WTC11 (cell line): ENCODE results near the gene GSK3B. TPM values are rescaled to one million over a fixed set of nuclear protein-coding genes. Genes with fewer than 3 reads are reported as not detected.

Experiments used
- ATAC-seq: fragments of 200-7000 bp; cut with Tn5 transposase; 2 replicates; pipeline ENCODE4 v1.10.0; 2021; ENCODE audit warnings: mild to moderate bottlenecking, moderate library complexity
- CTCF ChIA-PET: fragments of 300-600 bp; sonication (Branson Sonifier 250); formaldehyde crosslinking; loops from one replicate; lab custom pipeline; 2021; ENCODE audit warnings: antibody characterized with exemption; lab: Charles Lee
- POLR2A ChIA-PET: fragments of 350-600 bp; sonication (Branson Sonifier 250); formaldehyde crosslinking; loops from one replicate; lab custom pipeline; 2021; ENCODE audit warnings: antibody characterized with exemption; lab: Charles Lee
- DNase-seq: peaks from one replicate; pipeline ENCODE4 v3.0.0; 2021; ENCODE audit warnings: low spot score
- H3K27ac Mint-ChIP-seq: 2 replicates; pipeline ENCODE4 v1.8.0; 2021; ENCODE audit warnings: mixed read lengths
- H3K27me3 Mint-ChIP-seq: 2 replicates; pipeline ENCODE4 v1.8.0; 2021; ENCODE audit warnings: low read depth, mild to moderate bottlenecking, moderate library complexity, mixed read lengths
- H3K36me3 Mint-ChIP-seq: 2 replicates; pipeline ENCODE4 v1.8.0; 2021; ENCODE audit warnings: mixed read lengths
- H3K4me1 Mint-ChIP-seq: 2 replicates; pipeline ENCODE4 v1.8.0; 2022; ENCODE audit warnings: mixed read lengths
- H3K4me3 Mint-ChIP-seq: 2 replicates; pipeline ENCODE4 v1.8.0; 2021; ENCODE audit warnings: mild to moderate bottlenecking, moderate library complexity, mixed read lengths
- H3K9me3 Mint-ChIP-seq: 2 replicates; pipeline ENCODE4 v1.8.0; 2021; ENCODE audit warnings: mixed read lengths
- ATF1 ChIP-seq: sonication (generic); formaldehyde crosslinking; IDR thresholded peaks from 2 replicates; pipeline ENCODE4 v1.8.1; 2023; ENCODE audit warnings: mild to moderate bottlenecking, moderate library complexity, missing genetic modification reagents
- ESRRA ChIP-seq: sonication (generic); formaldehyde crosslinking; IDR thresholded peaks from 2 replicates; pipeline ENCODE4 v1.8.1; 2022; ENCODE audit warnings: mild to moderate bottlenecking, missing genetic modification reagents, borderline replicate concordance
- FOXJ3 ChIP-seq: sonication (generic); formaldehyde crosslinking; IDR thresholded peaks from 2 replicates; pipeline ENCODE4 v1.9.0; 2021; ENCODE audit warnings: missing genetic modification reagents, mild to moderate bottlenecking, borderline replicate concordance
- GRHL2 ChIP-seq: fragments of 250-450 bp; sonication (Bioruptor Pico); IDR thresholded peaks from 2 replicates; pipeline ENCODE4 v1.8.0; 2022; ENCODE audit warnings: mild to moderate bottlenecking, moderate library complexity; ENCODE audit not compliant: insufficient replicate concordance, severe bottlenecking
- KAT7 ChIP-seq: sonication (generic); formaldehyde crosslinking; IDR thresholded peaks from 2 replicates; pipeline ENCODE4 v1.8.1; 2023; ENCODE audit warnings: missing genetic modification reagents, mild to moderate bottlenecking, borderline replicate concordance
- NFE2L1 ChIP-seq: sonication (generic); formaldehyde crosslinking; IDR thresholded peaks from 2 replicates; pipeline ENCODE4 v1.8.1; 2023; ENCODE audit warnings: missing genetic modification reagents
- NFYB ChIP-seq: sonication (generic); formaldehyde crosslinking; conservative IDR thresholded peaks from 2 replicates; pipeline ENCODE4 v1.8.0; 2022; ENCODE audit warnings: low read depth, missing genetic modification reagents
- RELA ChIP-seq: sonication (generic); formaldehyde crosslinking; IDR thresholded peaks from 2 replicates; pipeline ENCODE4 v1.8.1; 2022; ENCODE audit warnings: missing genetic modification reagents, mild to moderate bottlenecking, borderline replicate concordance
- SOX15 ChIP-seq: fragments of 250-450 bp; sonication (Bioruptor Pico); IDR thresholded peaks from 2 replicates; pipeline ENCODE4 v1.9.0; 2021; ENCODE audit warnings: mild to moderate bottlenecking
- ZNF138 ChIP-seq: sonication (generic); formaldehyde crosslinking; conservative IDR thresholded peaks from 2 replicates; pipeline ENCODE4 v1.8.1; 2022; ENCODE audit warnings: mild to moderate bottlenecking, moderate library complexity, missing genetic modification reagents
- ZNF219 ChIP-seq: sonication (generic); formaldehyde crosslinking; IDR thresholded peaks from 2 replicates; pipeline ENCODE4 v1.8.0; 2023; ENCODE audit warnings: missing genetic modification reagents, mild to moderate bottlenecking, borderline replicate concordance
- ZNF317 ChIP-seq: sonication (generic); formaldehyde crosslinking; IDR thresholded peaks from 2 replicates; pipeline ENCODE4 v1.8.1; 2023; ENCODE audit warnings: low read depth, mild to moderate bottlenecking, moderate library complexity, missing genetic modification reagents, borderline replicate concordance
- ZNF423 ChIP-seq: fragments of 250-450 bp; sonication (Bioruptor Pico); IDR thresholded peaks from 2 replicates; pipeline ENCODE4 v2.1.2; 2022; ENCODE audit warnings: mild to moderate bottlenecking, moderate library complexity
- ZNF532 ChIP-seq: fragments of 250-450 bp; sonication (Bioruptor Pico); IDR thresholded peaks from 2 replicates; pipeline ENCODE4 v1.9.0; 2021; ENCODE audit warnings: mild to moderate bottlenecking, borderline replicate concordance
- ZNF671 ChIP-seq: fragments of 250-450 bp; sonication (Bioruptor Pico); IDR thresholded peaks from 2 replicates; pipeline ENCODE4 v1.8.0; 2021; ENCODE audit warnings: mild to moderate bottlenecking
- total RNA-seq: library from RNA; stranded (reverse); gene quantifications from 3 replicates; pipeline ENCODE4 v1.2.3, GENCODE V29; 2021
- TF ChIP-seq, protein P1 (sequence below): sonication (generic); formaldehyde crosslinking; conservative IDR thresholded peaks from 2 replicates; pipeline ENCODE4 v1.8.1; 2022; ENCODE audit warnings: mild to moderate bottlenecking, missing genetic modification reagents
- TF ChIP-seq, protein P2 (sequence below): fragments of 250-450 bp; sonication (Bioruptor Pico); IDR thresholded peaks from 2 replicates; pipeline ENCODE4 v2.1.2; 2022; ENCODE audit warnings: mild to moderate bottlenecking, moderate library complexity

The GSK3B gene
- total RNA-seq, 1 experiment from 2014 or later, result 48.9 TPM

GRCh38 chr3:119978554-119979208 is 115.6 kb downstream of the GSK3B start:
- Mint-ChIP-seq H3K27me3 (no peaks in the 10 kb centered on the region; the same call in 1 of the 2 replicates), H3K27ac (no peak overlapping the region), H3K4me1 (no peaks in the 10 kb centered on the region), H3K36me3 (peaks cover 43% of the 10 kb centered on the region), H3K9me3 (peaks cover 24% of the 10 kb centered on the region), H3K4me3 (no peak overlapping the region)
- no peak for ATAC-seq
- TF ChIP-seq NFYB (no peak), GRHL2 (CRISPR knock-in tag) (no peak), NFE2L1 (CRISPR knock-in tag) (no peak)
- ChIA-PET POLR2A (no interaction called here), CTCF (no interaction called here)
- DNase-seq, result no peak

- Mint-ChIP-seq H3K4me3 (no peak overlapping the region), H3K4me1 (no peaks in the 10 kb centered on the region), H3K27ac (0 out of 2 replicates have a peak overlapping the region, but pooled peaks have one; percentile 22), H3K36me3 (peaks cover 31% of the 10 kb centered on the region), H3K9me3 (peaks cover 21% of the 10 kb centered on the region), H3K27me3 (no peaks in the 10 kb centered on the region; the same call in 1 of the 2 replicates)
- no peak for TF ChIP-seq SOX15 (CRISPR knock-in tag)
- ATAC-seq, result no peak
- no peak for DNase-seq
- ChIA-PET POLR2A (no interaction called here), CTCF (no interaction called here)
Measured at GRCh38 chr3:119977353-119977752, 116.9 kb downstream of the GSK3B start.

DNA sequence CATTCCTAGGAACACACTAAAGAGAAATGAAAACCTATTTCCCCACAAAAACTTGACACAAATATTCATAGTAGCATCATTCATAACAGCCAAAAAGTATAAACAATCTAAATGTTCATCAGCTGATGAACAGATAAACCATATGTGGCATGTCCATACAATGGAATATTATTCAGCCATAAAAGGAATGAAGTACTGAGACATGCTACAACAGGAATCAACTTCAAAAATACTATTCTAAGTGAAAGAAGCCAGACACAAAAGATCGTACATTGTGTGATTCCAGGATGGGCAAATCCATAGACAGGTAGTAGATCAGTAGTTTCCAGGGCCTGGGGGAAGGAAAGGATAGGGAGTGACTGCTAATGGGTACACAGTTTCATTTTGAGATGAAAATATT is 118.0 kb downstream of the GSK3B start:
- H3K4me1 Mint-ChIP-seq, result no peaks in the 10 kb centered on the region
- no peaks in the 10 kb centered on the region; the same call in 1 of the 2 replicates for H3K27me3 Mint-ChIP-seq
- ChIA-PET CTCF (no interaction called here), POLR2A (no interaction called here)
- DNase-seq, result no peak
- no peak for ATAC-seq
- no peak overlapping the region for H3K4me3 Mint-ChIP-seq
- peaks cover 20% of the 10 kb centered on the region for H3K9me3 Mint-ChIP-seq
- TF ChIP-seq ZNF532 (no peak), ZNF138 (CRISPR knock-in tag) (no peak), FOXJ3 (no peak), RELA (CRISPR knock-in tag) (no peak), NFE2L1 (CRISPR knock-in tag) (no peak), NFYB (no peak), ZNF423 (no peak), ESRRA (CRISPR knock-in tag) (no peak), ZNF317 (CRISPR knock-in tag) (no peak), ZNF671 (CRISPR knock-in tag) (no peak), ZNF219 (CRISPR knock-in tag) (no peak), KAT7 (CRISPR knock-in tag) (no peak), ATF1 (no peak)
- TF ChIP-seq, protein P1, sequence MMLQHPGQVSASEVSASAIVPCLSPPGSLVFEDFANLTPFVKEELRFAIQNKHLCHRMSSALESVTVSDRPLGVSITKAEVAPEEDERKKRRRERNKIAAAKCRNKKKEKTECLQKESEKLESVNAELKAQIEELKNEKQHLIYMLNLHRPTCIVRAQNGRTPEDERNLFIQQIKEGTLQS (CRISPR knock-in tag), result no peak
- TF ChIP-seq, protein P2, sequence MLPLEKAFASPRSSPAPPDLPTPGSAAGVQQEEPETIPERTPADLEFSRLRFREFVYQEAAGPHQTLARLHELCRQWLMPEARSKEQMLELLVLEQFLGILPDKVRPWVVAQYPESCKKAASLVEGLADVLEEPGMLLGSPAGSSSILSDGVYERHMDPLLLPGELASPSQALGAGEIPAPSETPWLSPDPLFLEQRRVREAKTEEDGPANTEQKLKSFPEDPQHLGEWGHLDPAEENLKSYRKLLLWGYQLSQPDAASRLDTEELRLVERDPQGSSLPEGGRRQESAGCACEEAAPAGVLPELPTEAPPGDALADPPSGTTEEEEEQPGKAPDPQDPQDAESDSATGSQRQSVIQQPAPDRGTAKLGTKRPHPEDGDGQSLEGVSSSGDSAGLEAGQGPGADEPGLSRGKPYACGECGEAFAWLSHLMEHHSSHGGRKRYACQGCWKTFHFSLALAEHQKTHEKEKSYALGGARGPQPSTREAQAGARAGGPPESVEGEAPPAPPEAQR, result no peak
- H3K36me3 Mint-ChIP-seq, result peaks cover 21% of the 10 kb centered on the region
- H3K27ac Mint-ChIP-seq, result no peak overlapping the region
